Hepatocyte (in vitro differentiated cells): ENCODE measurements around the gene HERC2. TPM values are rescaled to one million over a fixed set of nuclear protein-coding genes. Genes with fewer than 3 reads are reported as not detected.
"Not testable (repeated sequence)": the region's sequence is repeated elsewhere in the genome, so short reads cannot be mapped to it uniquely, and the experiment has no call there.

Experiments
- DNase-seq: peaks from one replicate; pipeline ENCODE4 v3.0.0-alpha.2; 2016; ENCODE audit warnings: low spot score
- H2AFZ ChIP-seq: fragments of 200-600 bp; sonication (generic); 2 replicates; pipeline ENCODE4 v1.6.0; 2016; ENCODE audit warnings: antibody characterized with exemption, mild to moderate bottlenecking
- H3K27ac ChIP-seq: fragments of 200-600 bp; sonication (generic); 2 replicates; pipeline ENCODE4 v1.5.1; 2016; ENCODE audit warnings: mild to moderate bottlenecking
- H3K27me3 ChIP-seq: fragments of 200-600 bp; sonication (generic); 2 replicates; pipeline ENCODE4 v1.6.1; 2016
- H3K36me3 ChIP-seq: fragments of 200-600 bp; sonication (generic); replicated peaks from 2 replicates; pipeline ENCODE4 v1.5.1; 2016; ENCODE audit warnings: low read depth; ENCODE audit not compliant: insufficient read depth
- H3K4me1 ChIP-seq: fragments of 200-600 bp; sonication (generic); 2 replicates; pipeline ENCODE4 v1.5.1; 2016; ENCODE audit warnings: mild to moderate bottlenecking, moderate library complexity; ENCODE audit not compliant: insufficient read depth
- H3K4me2 ChIP-seq: fragments of 200-600 bp; sonication (generic); 2 replicates; pipeline ENCODE4 v1.6.0; 2016
- H3K4me3 ChIP-seq: fragments of 200-600 bp; sonication (generic); 2 replicates; pipeline ENCODE4 v1.5.1; 2016; ENCODE audit warnings: mild to moderate bottlenecking
- H3K79me2 ChIP-seq: fragments of 200-600 bp; sonication (generic); 2 replicates; pipeline ENCODE4 v1.6.0; 2017; ENCODE audit warnings: mild to moderate bottlenecking
- H3K9me2 ChIP-seq: fragments of 200-600 bp; sonication (generic); replicated peaks from 2 replicates; pipeline ENCODE4 v1.6.0; 2017; ENCODE audit warnings: mild to moderate bottlenecking; ENCODE audit not compliant: insufficient read depth
- H3K9me3 ChIP-seq: fragments of 200-600 bp; sonication (generic); 2 replicates; pipeline ENCODE4 v1.5.1; 2016; ENCODE audit warnings: low read depth, mild to moderate bottlenecking
- H4K20me1 ChIP-seq: fragments of 200-600 bp; sonication (generic); 2 replicates; pipeline ENCODE4 v1.6.0; 2016; ENCODE audit warnings: mild to moderate bottlenecking; ENCODE audit not compliant: insufficient read depth, poor library complexity, severe bottlenecking
- EZH2 ChIP-seq: fragments of 200-600 bp; sonication (generic); IDR thresholded peaks from 2 replicates; pipeline ENCODE4 v1.6.1; 2016; ENCODE audit warnings: antibody characterized with exemption, mild to moderate bottlenecking, borderline replicate concordance
- EZH2phosphoT487 ChIP-seq: fragments of 200-600 bp; sonication (generic); IDR thresholded peaks from one replicate; pipeline ENCODE4 v1.6.1; 2018; ENCODE audit warnings: antibody characterized with exemption, mild to moderate bottlenecking, low read depth, moderate library complexity; ENCODE audit not compliant: unreplicated experiment, severe bottlenecking
- WGBS: methylation state at CpG from one replicate; pipeline ENCODE4 v1.1.6; 2016; ENCODE audit warnings: low lambda C conversion rate; ENCODE audit errors: missing lambda C conversion rate; 5-methylcytosine and 5-hydroxymethylcytosine counted together
- polyA plus RNA-seq: library from polyadenylated mRNA; unstranded; fragments of >200 nt; fragmentation: Nextera tagmentation; extraction: Ambion mirVana; gene quantifications from 2 replicates; pipeline ENCODE4 v1.2.1, GENCODE V29; 2016
- total RNA-seq: library from RNA; depleted of rRNA; stranded (reverse); fragments of >200 nt; gene quantifications from 2 replicates; pipeline ENCODE4 v1.2.3, GENCODE V29; 2014
- TF ChIP-seq, protein P1 (sequence below): fragments of 200-600 bp; sonication (generic); IDR thresholded peaks from 2 replicates; pipeline ENCODE4 v1.5.1; 2016; ENCODE audit warnings: antibody characterized with exemption, mild to moderate bottlenecking; ENCODE audit not compliant: poor library complexity

HERC2 gene
- total and polyA plus RNA-seq, 2 experiments from 2014 or later, result 30.2 to 57.4 TPM

DNA sequence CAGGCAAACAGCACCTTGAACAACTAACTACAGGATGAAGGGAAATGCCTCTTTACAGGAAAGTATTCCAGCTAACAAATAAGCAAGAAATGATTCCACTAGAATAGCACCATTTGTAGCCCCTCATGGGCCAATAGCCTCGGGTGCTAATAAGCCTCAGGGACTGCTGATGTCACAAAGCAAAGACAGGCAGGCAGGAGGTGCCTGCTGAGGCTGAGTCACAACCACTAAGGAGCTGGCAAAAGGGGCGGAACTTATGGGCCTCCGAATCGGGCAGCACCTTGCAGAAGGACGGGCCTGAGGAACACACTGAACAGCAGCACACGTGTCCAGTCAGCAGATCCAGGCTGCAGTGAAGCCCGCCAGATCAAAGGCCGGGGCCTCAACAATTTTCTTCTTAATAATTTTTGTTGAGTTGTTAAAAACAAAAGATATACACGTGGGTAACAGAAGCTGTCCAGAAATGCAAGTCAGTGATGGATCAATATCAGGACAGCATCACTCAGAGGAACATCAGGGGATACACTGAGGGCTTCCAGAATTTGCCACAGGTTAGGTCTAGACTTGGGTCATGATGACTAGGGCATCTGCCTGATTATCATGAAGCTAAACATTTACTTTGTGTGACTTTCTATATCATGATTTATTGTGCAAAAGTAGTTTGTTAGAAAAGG lies 170.0 kb downstream of the HERC2 start:
- H3K27ac ChIP-seq, H4K20me1 ChIP-seq, H3K4me2 ChIP-seq, H3K27me3 ChIP-seq, H3K9me2 ChIP-seq, H3K36me3 ChIP-seq, H3K9me3 ChIP-seq, H2AFZ ChIP-seq, H3K4me1 ChIP-seq, DNase-seq, H3K4me3 ChIP-seq: not testable (repeated sequence)
- H3K79me2 ChIP-seq, result peaks cover 30% of the 10 kb centered on the region
- 82% methylated on average over 9 of the region's 9 CpGs for WGBS

DNA sequence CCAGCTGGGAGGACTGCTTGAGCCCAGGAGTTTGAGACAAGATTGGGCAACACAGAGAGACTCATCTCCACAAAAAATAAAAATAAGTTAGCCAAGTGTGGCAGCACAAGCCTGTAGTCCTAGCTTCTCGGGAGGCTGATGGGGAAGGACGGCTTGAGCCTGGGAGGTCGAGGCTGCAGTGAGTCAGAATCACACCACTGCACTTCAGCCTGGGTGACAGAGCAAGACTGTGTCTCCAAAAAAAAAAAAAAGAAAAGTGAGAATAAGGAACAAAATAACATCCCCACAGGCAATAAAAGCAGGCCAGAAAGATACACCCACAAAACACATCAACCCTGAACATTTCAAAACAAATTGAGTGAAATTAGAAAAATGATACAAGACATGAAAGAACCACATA lies 174.2 kb downstream of the HERC2 start:
- Histone ChIP-seq H3K27me3 (no peaks in the 10 kb centered on the region), H3K4me2 (no peak overlapping the region), H4K20me1 (no peaks in the 10 kb centered on the region), H3K79me2 (peaks cover 30% of the 10 kb centered on the region), H3K9me2 (no peaks in the 10 kb centered on the region), H3K9me3 (peaks cover 5% of the 10 kb centered on the region), H3K4me3 (no peak overlapping the region), H2AFZ (no peak overlapping the region), H3K4me1 (no peaks in the 10 kb centered on the region), H3K36me3 (no peaks in the 10 kb centered on the region), H3K27ac (no peak overlapping the region)
- no peak for DNase-seq
- 92% methylated on average over 3 of the region's 3 CpGs for WGBS
- TF ChIP-seq EZH2phosphoT487, result no peak

DNA sequence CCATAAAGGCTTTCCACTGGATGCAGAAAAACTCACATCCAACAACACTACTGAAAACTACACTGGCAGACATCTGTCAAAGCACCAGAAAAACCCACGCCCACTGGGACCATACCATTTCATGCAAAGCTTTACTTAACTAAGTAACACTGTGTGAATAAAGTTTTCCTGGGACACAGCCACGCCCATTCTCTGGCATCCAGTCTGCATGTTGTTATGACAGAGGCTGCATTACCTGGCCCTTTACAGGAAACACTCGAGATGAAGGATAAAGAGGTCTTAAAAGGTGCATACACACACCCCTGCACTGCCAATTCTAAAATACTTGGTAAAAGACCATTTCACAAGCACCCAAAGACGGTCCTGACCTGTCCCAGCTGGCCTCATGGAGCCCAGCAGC lies 176.6 kb downstream of the HERC2 start:
- WGBS, result 94% methylated on average over 4 of the region's 4 CpGs
- not testable (repeated sequence) for H3K9me2 ChIP-seq, H3K9me3 ChIP-seq, H3K27ac ChIP-seq, H3K4me1 ChIP-seq, H3K4me3 ChIP-seq, H3K4me2 ChIP-seq, H3K36me3 ChIP-seq, DNase-seq, H2AFZ ChIP-seq, H3K27me3 ChIP-seq, H4K20me1 ChIP-seq
- peaks cover 21% of the 10 kb centered on the region for H3K79me2 ChIP-seq

DNA sequence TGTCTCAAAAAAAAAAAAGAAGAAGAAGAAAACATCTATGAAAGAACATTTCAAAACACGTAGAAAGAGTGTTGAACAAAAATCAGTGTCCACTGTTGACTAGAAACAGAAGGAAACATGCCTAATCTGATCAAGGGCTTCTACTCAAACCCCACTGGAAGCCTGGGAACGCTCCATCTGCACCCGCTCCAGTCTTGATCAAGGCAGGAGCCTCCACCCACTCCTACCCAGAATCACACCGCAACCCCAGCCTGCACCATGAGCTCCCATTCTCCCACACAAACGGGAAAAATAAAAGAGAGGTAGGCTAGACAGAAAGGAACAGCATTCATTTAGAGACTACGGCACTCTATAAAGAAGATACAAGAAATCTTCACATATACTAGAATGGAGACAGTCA lies 181.9 kb downstream of the HERC2 start:
- H3K36me3 ChIP-seq, result peaks cover 5% of the 10 kb centered on the region

DNA sequence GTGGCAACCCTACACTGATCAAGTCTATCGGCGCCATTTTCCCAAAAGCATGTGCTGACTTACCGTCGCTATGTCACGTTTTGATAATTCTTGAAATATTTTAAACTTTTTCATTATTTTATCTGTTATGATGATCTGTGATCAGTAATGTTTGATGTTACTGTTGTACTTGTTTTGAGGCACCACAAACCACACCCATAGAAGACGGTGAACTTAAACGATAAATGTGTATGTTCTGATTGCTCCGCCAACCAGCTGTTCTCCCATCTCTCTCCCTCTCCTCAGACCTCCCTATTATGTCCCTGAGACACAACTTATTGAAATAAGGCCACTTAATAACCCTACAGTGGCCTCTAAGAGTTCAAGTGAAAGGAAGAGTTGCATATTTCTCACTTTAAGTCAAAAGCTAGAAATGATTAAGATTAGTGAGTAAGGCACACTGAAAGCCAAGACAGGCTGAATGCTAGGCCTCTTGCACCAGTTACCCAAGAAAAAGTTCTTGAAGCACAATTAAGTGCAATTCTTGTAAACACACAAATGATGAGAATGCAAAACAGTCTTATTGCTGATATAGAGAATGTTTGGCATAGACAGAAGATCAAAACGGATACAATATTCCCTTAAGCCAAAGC lies 184.5 kb downstream of the HERC2 start:
- not testable (repeated sequence) for H2AFZ ChIP-seq, H3K9me3 ChIP-seq, H3K27me3 ChIP-seq, H3K27ac ChIP-seq, H3K4me3 ChIP-seq, H3K4me2 ChIP-seq, DNase-seq, H4K20me1 ChIP-seq, H3K79me2 ChIP-seq, H3K36me3 ChIP-seq, H3K4me1 ChIP-seq, H3K9me2 ChIP-seq
- WGBS, result 83% methylated on average over 9 of the region's 9 CpGs

More for the DNA sequence above, 181.9 kb downstream of the HERC2 start:
- no peaks in the 10 kb centered on the region for H3K9me3 ChIP-seq
- H3K4me2 ChIP-seq, result no peak overlapping the region
- no peak overlapping the region for H3K27ac ChIP-seq
- no peak for DNase-seq
- over 99% methylated on average over 6 of the region's 6 CpGs for WGBS
- no peaks in the 10 kb centered on the region for H4K20me1 ChIP-seq
- H3K79me2 ChIP-seq, result no peaks in the 10 kb centered on the region
- H3K9me2 ChIP-seq, result no peaks in the 10 kb centered on the region
- TF ChIP-seq, protein P1, sequence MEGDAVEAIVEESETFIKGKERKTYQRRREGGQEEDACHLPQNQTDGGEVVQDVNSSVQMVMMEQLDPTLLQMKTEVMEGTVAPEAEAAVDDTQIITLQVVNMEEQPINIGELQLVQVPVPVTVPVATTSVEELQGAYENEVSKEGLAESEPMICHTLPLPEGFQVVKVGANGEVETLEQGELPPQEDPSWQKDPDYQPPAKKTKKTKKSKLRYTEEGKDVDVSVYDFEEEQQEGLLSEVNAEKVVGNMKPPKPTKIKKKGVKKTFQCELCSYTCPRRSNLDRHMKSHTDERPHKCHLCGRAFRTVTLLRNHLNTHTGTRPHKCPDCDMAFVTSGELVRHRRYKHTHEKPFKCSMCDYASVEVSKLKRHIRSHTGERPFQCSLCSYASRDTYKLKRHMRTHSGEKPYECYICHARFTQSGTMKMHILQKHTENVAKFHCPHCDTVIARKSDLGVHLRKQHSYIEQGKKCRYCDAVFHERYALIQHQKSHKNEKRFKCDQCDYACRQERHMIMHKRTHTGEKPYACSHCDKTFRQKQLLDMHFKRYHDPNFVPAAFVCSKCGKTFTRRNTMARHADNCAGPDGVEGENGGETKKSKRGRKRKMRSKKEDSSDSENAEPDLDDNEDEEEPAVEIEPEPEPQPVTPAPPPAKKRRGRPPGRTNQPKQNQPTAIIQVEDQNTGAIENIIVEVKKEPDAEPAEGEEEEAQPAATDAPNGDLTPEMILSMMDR, result no peak
- TF ChIP-seq EZH2, result no peak
- no peak for TF ChIP-seq EZH2phosphoT487
- H2AFZ ChIP-seq, result no peak overlapping the region
- no peaks in the 10 kb centered on the region for H3K4me1 ChIP-seq
- no peak overlapping the region for H3K4me3 ChIP-seq
- H3K27me3 ChIP-seq, result no peaks in the 10 kb centered on the region

DNA sequence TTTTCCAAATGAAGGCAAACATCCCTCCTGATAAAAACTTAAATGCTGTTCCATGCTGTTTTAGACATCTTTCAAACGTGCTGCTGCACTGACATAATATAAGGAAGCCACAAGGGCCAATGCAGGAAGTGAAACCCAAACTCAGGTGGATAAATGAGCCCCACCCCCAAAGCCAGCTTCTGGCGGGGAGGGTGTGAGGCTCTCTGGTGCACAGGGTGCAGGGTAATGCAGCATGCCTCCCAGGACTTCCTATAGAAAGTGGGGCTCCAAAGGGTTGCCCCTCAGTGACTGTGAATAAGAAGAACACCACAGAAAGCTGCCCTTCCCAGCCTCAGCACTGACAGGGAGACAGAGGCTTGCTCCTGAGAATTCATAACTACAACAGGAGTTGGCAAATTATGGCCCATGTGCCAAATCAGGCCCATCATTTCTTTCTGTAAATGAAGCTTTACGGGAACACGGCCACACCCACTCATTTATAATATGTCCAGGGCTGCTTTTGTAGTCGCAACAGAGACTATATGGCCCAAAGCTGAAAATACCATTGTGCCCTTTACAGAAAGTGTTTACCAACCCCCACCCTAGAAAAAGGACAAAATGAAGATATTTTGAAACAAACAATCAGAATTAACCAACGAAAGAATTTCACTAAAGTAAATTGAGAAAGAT lies 185.6 kb downstream of the HERC2 start:
- not testable (repeated sequence) for DNase-seq, H3K27me3 ChIP-seq, H3K36me3 ChIP-seq, H3K79me2 ChIP-seq, H3K4me1 ChIP-seq, H2AFZ ChIP-seq, H3K27ac ChIP-seq, H3K4me3 ChIP-seq, H4K20me1 ChIP-seq, H3K9me2 ChIP-seq, H3K4me2 ChIP-seq, H3K9me3 ChIP-seq
- 91% methylated on average over 6 of the region's 6 CpGs for WGBS
